BLaER1 (cell line): ENCODE data around the gene KCNK13.

ENCODE experiments used
- H3K27ac ChIP-seq: shearing (Covaris generic); formaldehyde crosslinking; 2 replicates; pipeline ENCODE4 v1.8.1; 2022
- H3K27me3 ChIP-seq: shearing (Covaris generic); formaldehyde crosslinking; 2 replicates; pipeline ENCODE4 v1.8.1; 2022
- H3K36me3 ChIP-seq: shearing (Covaris generic); formaldehyde crosslinking; 2 replicates; pipeline ENCODE4 v1.8.1; 2022
- H3K4me1 ChIP-seq: shearing (Covaris generic); formaldehyde crosslinking; 2 replicates; pipeline ENCODE4 v1.8.1; 2022
- H3K4me2 ChIP-seq: shearing (Covaris generic); formaldehyde crosslinking; 2 replicates; pipeline ENCODE4 v1.8.1; 2022
- H3K4me3 ChIP-seq: shearing (Covaris generic); formaldehyde crosslinking; 2 replicates; pipeline ENCODE4 v1.8.1; 2022
- H3K9ac ChIP-seq: shearing (Covaris generic); formaldehyde crosslinking; 2 replicates; pipeline ENCODE4 v1.8.1; 2022
- H3K9me3 ChIP-seq: shearing (Covaris generic); formaldehyde crosslinking; 2 replicates; pipeline ENCODE4 v1.8.1; 2022
- H4K20me1 ChIP-seq: shearing (Covaris generic); formaldehyde crosslinking; 2 replicates; pipeline ENCODE4 v1.8.1; 2022
- Cebpa-rat ChIP-seq: shearing (Covaris generic); IDR thresholded peaks from 2 replicates; pipeline ENCODE4 v1.8.1; 2022

KCNK13 gene

GRCh38 chr14:90115780-90116179 lies 54.0 kb downstream of the KCNK13 start:
- no peaks in the 10 kb centered on the region for H3K27me3 ChIP-seq
- no peak overlapping the region for H3K27ac ChIP-seq
- no peaks in the 10 kb centered on the region for H4K20me1 ChIP-seq
- H3K4me2 ChIP-seq, result no peak overlapping the region
- no peak for TF ChIP-seq Cebpa-rat
- H3K4me1 ChIP-seq, result peaks cover 12% of the 10 kb centered on the region
- no peaks in the 10 kb centered on the region for H3K36me3 ChIP-seq
- no peak overlapping the region for H3K9ac ChIP-seq
- H3K4me3 ChIP-seq, result no peak overlapping the region
- H3K9me3 ChIP-seq, result peaks cover 4% of the 10 kb centered on the region; the same call in 1 of the 2 replicates

DNA sequence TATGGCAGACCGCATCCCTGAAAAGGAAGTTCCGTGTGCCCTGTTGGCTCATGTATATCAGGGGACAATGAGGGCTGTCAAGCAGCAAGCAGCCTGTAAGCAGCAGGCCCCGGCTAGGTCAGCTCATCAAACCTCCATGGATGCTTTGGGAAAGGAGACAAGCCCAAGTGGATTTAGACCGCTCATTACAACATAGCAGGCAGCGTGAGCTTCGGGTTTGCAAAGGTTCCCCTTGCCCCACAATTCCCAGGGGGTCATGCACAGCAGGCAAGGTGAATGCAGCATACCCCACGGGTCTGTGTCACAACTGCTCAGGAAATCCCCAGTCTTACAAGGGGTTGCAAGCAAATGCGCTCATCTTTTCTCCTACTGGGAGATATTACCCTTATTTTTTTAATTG lies 54.6 kb downstream of the KCNK13 start:
- peak overlapping the region; percentile 48 for H3K4me2 ChIP-seq
- H3K27me3 ChIP-seq, result no peaks in the 10 kb centered on the region
- no peak overlapping the region for H3K9ac ChIP-seq
- no peak overlapping the region for H3K27ac ChIP-seq
- peaks cover 4% of the 10 kb centered on the region; the same call in 1 of the 2 replicates for H3K9me3 ChIP-seq
- no peaks in the 10 kb centered on the region for H4K20me1 ChIP-seq
- H3K4me1 ChIP-seq, result peaks cover 12% of the 10 kb centered on the region
- H3K4me3 ChIP-seq, result no peak overlapping the region
- H3K36me3 ChIP-seq, result no peaks in the 10 kb centered on the region
- TF ChIP-seq Cebpa-rat, result no peak

DNA sequence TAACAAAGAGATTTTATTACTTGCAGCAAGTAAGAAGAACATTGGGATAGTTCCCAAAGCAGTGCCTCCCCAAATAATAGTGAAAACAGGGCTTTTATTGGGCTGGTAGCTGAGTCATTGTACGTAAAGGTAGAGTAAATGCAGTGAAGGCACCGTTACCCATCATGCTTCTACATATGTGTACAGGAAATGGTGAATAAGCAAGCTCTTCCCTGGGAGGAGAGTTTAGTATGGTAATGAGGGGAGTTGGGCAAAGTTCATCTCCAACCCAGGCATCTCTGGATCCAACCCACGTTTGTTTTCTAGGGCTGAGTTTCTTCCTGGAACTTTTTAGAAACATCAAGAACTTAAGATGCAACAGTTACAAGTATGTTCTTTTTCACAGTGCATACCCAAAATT lies 56.2 kb downstream of the KCNK13 start:
- no peaks in the 10 kb centered on the region for H3K36me3 ChIP-seq
- H3K9ac ChIP-seq, result no peak overlapping the region
- no peaks in the 10 kb centered on the region for H4K20me1 ChIP-seq
- no peak overlapping the region for H3K4me3 ChIP-seq
- H3K9me3 ChIP-seq, result peaks cover 4% of the 10 kb centered on the region; the same call in 1 of the 2 replicates
- H3K27me3 ChIP-seq, result no peaks in the 10 kb centered on the region
- peaks cover 12% of the 10 kb centered on the region for H3K4me1 ChIP-seq
- H3K4me2 ChIP-seq, result no peak overlapping the region
- H3K27ac ChIP-seq, result no peak overlapping the region
- TF ChIP-seq Cebpa-rat, result no peak

- Histone ChIP-seq H3K27ac (no peak overlapping the region), H3K4me1 (peaks cover 22% of the 10 kb centered on the region), H3K27me3 (no peaks in the 10 kb centered on the region), H3K4me2 (peak overlapping the region; percentile 50), H4K20me1 (no peaks in the 10 kb centered on the region), H3K9ac (no peak overlapping the region), H3K4me3 (no peak overlapping the region), H3K36me3 (no peaks in the 10 kb centered on the region), H3K9me3 (peaks cover 7% of the 10 kb centered on the region; the same call in 1 of the 2 replicates)
- TF ChIP-seq Cebpa-rat, result no peak
Measured at GRCh38 chr14:90126260-90126659, 64.5 kb downstream of the KCNK13 start.

DNA sequence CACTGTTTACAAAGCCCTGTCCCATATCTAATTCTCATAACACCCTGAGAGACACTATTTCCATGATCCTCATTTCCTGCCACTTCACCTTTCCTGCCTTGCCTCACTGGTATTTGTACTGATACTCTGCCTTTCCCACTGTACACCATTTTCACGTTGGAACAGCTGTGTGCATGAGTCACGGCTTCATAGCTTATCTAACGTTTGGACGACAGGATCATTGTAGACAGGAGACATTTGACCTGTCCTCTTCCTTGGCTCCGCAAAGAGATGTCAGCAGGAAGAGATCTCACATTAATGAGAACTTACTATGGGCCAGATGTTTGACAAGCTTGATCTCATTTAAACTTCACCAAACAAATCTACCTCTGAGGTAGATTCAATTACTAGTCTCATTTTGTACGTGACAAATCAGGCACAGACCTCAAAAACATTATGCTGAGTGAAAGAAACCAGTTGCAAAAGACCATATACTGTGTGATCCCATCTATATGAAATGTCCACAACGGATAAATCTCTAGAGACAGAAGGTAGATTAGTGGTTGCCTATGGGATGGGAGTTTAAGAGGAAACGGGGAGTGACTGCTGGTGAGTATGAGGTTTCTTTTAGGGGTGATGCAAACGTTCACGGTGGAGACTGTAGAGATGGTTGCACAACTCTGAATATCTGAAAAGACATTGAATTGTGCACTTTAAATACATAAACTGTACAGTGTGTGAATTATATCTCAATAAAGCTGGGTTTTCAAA lies 71.2 kb downstream of the KCNK13 start:
- Histone ChIP-seq H3K9me3 (no peaks in the 10 kb centered on the region), H4K20me1 (no peaks in the 10 kb centered on the region), H3K27ac (no peak overlapping the region), H3K4me3 (no peak overlapping the region), H3K4me1 (no peaks in the 10 kb centered on the region), H3K36me3 (no peaks in the 10 kb centered on the region), H3K9ac (no peak overlapping the region), H3K4me2 (no peak overlapping the region), H3K27me3 (no peaks in the 10 kb centered on the region)
- no peak for TF ChIP-seq Cebpa-rat

DNA sequence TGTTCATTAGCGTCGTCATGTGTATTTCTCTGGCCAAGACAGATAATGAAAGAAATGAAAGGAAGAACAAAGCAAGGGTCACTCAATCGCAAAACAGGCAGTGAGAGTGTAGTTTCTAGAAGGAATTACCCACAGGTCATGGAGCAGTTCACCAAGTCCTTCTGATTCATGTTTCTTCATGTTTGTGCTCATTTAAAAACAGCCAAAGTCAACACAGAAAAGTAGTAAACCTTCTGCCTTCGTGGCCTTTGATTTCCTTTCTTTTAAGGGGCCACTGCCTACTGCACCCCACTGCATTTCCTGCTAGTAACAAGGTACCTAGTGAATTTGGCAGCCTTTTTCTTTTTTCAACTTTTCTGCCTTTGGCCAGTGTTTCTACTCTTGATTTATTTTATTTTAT lies 75.1 kb downstream of the KCNK13 start:
- Histone ChIP-seq H3K9me3 (peaks cover 8% of the 10 kb centered on the region; the same call in 1 of the 2 replicates), H3K27me3 (no peaks in the 10 kb centered on the region), H3K27ac (no peak overlapping the region), H3K4me2 (no peak overlapping the region), H4K20me1 (no peaks in the 10 kb centered on the region), H3K9ac (no peak overlapping the region), H3K4me1 (peaks cover 8% of the 10 kb centered on the region), H3K4me3 (no peak overlapping the region), H3K36me3 (no peaks in the 10 kb centered on the region)
- TF ChIP-seq Cebpa-rat, result no peak

DNA sequence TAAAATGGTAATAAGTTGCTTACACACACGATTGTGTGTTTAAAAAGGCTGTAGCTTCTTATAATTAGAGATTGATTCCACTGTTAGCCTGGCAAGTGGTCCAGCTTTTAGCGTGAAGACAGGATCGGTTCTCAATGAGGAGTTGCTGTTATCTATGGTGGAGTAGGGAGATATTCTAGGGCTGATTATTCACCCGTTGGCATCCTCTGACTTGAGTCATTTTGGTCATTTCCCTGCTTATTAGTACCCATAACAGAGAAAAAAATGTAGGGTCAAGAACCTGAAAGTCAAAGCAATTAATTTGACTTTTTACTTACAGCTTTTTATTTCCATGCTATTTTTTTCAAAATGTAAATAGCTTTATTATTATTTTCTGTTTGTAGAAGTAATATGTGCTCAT lies 76.0 kb downstream of the KCNK13 start:
- Histone ChIP-seq H3K4me2 (no peak overlapping the region), H3K27ac (no peak overlapping the region), H3K9me3 (peaks cover 8% of the 10 kb centered on the region; the same call in 1 of the 2 replicates), H3K36me3 (no peaks in the 10 kb centered on the region), H3K4me1 (peaks cover 8% of the 10 kb centered on the region), H3K4me3 (no peak overlapping the region), H4K20me1 (no peaks in the 10 kb centered on the region), H3K27me3 (no peaks in the 10 kb centered on the region), H3K9ac (no peak overlapping the region)
- no peak for TF ChIP-seq Cebpa-rat

DNA sequence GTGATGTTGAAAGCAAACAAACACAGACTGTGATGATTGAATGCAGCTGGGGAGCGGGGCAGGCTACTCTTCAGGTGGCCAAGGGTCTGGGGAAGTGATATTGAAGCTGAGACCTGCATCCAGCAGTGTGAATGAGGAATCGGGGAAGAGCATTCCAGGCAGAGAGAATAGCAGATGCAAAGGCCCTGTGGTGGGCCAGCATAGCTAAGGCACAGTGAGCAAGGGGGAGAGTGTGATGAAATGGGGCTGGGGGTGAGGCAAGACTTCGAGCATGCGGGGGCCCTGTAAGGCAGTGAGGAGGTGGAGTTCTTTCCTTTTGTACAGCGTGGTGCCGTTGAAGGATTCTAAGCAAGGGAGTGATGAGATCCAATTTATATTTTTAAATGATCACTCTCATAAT lies 77.4 kb downstream of the KCNK13 start:
- Histone ChIP-seq H3K4me3 (no peak overlapping the region), H4K20me1 (no peaks in the 10 kb centered on the region), H3K9ac (no peak overlapping the region), H3K4me1 (peaks cover 8% of the 10 kb centered on the region), H3K27me3 (no peaks in the 10 kb centered on the region), H3K27ac (no peak overlapping the region), H3K4me2 (no peak overlapping the region), H3K9me3 (peaks cover 8% of the 10 kb centered on the region; the same call in 1 of the 2 replicates), H3K36me3 (no peaks in the 10 kb centered on the region)
- TF ChIP-seq Cebpa-rat, result no peak

- Histone ChIP-seq H4K20me1 (no peaks in the 10 kb centered on the region), H3K9me3 (peaks cover 8% of the 10 kb centered on the region; the same call in 1 of the 2 replicates), H3K36me3 (no peaks in the 10 kb centered on the region), H3K27me3 (no peaks in the 10 kb centered on the region), H3K4me3 (no peak overlapping the region), H3K4me1 (peaks cover 8% of the 10 kb centered on the region), H3K9ac (no peak overlapping the region), H3K4me2 (peak overlapping the region; percentile 22; the same call in 1 of the 2 replicates), H3K27ac (no peak overlapping the region)
- no peak for TF ChIP-seq Cebpa-rat
Measured at GRCh38 chr14:90140298-90140955, 78.6 kb downstream of the KCNK13 start.

- Histone ChIP-seq H3K36me3 (no peaks in the 10 kb centered on the region), H3K4me2 (peak overlapping the region; percentile 22)
Measured at GRCh38 chr14:90140956-90141316, 79.1 kb downstream of the KCNK13 start.

More at GRCh38 chr14:90140956-90141316, 79.1 kb downstream of the KCNK13 start:
- no peaks in the 10 kb centered on the region for H3K27me3 ChIP-seq
- H3K4me3 ChIP-seq, result no peak overlapping the region
- H3K9me3 ChIP-seq, result peaks cover 8% of the 10 kb centered on the region; the same call in 1 of the 2 replicates
- peaks cover 8% of the 10 kb centered on the region for H3K4me1 ChIP-seq
- H4K20me1 ChIP-seq, result no peaks in the 10 kb centered on the region
- no peak overlapping the region for H3K9ac ChIP-seq
- H3K27ac ChIP-seq, result no peak overlapping the region
- TF ChIP-seq Cebpa-rat, result no peak
